ENCODE data around the gene HCN1. TPM values are rescaled to one million over a fixed set of nuclear protein-coding genes. Genes with fewer than 3 reads are reported as not detected.
"Not testable (repeated sequence)": the region's sequence is repeated elsewhere in the genome, so short reads cannot be mapped to it uniquely, and the experiment has no call there.

Gene HCN1
- polyA plus RNA-seq, 3 donors, result not detected

- no peaks in the 10 kb centered on the region for H3K4me1 Mint-ChIP-seq
- no peak overlapping the region for H3K27ac Mint-ChIP-seq
- peaks cover 0 to 8% (median 5%) of the 10 kb centered on the region in 7 donors for H3K9me3 Mint-ChIP-seq
- no peaks in the 10 kb centered on the region for H3K27me3 Mint-ChIP-seq (ENCODE audit: low read depth in 3 of 3)
- TF ChIP-seq CTCF (IDR thresholded peaks at IDR 0.05), result no peak
- Histone ChIP-seq H4K20me1 (ENCODE audit: insufficient read depth, low read length) (no peaks in the 10 kb centered on the region), H3K4me2 (replicated peaks; ENCODE audit: extremely low read depth, low read length, poor library complexity, severe bottlenecking) (no peak overlapping the region), H2AFZ (ENCODE audit: insufficient read depth, low read depth, low read length, poor library complexity, severe bottlenecking) (no peak overlapping the region), H3K79me2 (ENCODE audit: insufficient read depth, low read length) (no peaks in the 10 kb centered on the region), H3K9me3 (replicated peaks in 1 of 2; ENCODE audit: control insufficient read depth in 1 of 2, insufficient read depth in 1 of 2, low read length in 2 of 2) (peaks cover 0 to 3% of the 10 kb centered on the region in 2 donors), H3K4me3 (replicated peaks in 1 of 3; ENCODE audit: low read depth in 2 of 3, low read length in 3 of 3) (no peak overlapping the region), H3K4me1 (ENCODE audit: control insufficient read depth in 1 of 2, insufficient read depth in 2 of 2, low read length in 2 of 2) (no peaks in the 10 kb centered on the region), H3K9ac (ENCODE audit: insufficient read depth, low read length, poor library complexity, severe bottlenecking) (no peak overlapping the region), H3K27me3 (ENCODE audit: control insufficient read depth in 2 of 2, insufficient read depth in 2 of 2, low read length in 2 of 2) (no peaks in the 10 kb centered on the region), H3K27ac (ENCODE audit: low read depth in 1 of 2, low read length in 2 of 2) (no peak overlapping the region), H3K36me3 (replicated peaks in 1 of 2; ENCODE audit: control insufficient read depth in 1 of 2, insufficient read depth in 2 of 2, low read length in 2 of 2) (no peaks in the 10 kb centered on the region)
- intact Hi-C loops (cut with micrococcal nuclease), result no loop called here
- H3K4me3 Mint-ChIP-seq, result no peak overlapping the region
- no peaks in the 10 kb centered on the region for H3K36me3 Mint-ChIP-seq
- no peak for DNase-seq
- WGBS (ENCODE audit: insufficient coverage), result no CpG with 5 or more reads among the region's 10 CpGs
Observed at GRCh38 chr5:45372629-45373028, 323.6 kb downstream of the HCN1 start.

- H3K27ac ChIP-seq (ENCODE audit: low read depth in 1 of 2, low read length in 2 of 2); H3K4me3 Mint-ChIP-seq; H3K4me1 Mint-ChIP-seq; H3K36me3 Mint-ChIP-seq; H3K4me1 ChIP-seq (ENCODE audit: control insufficient read depth in 1 of 2, insufficient read depth in 2 of 2, low read length in 2 of 2); H3K27me3 ChIP-seq (ENCODE audit: control insufficient read depth in 2 of 2, insufficient read depth in 2 of 2, low read length in 2 of 2); DNase-seq; H3K9me3 Mint-ChIP-seq; H3K4me2 ChIP-seq (replicated peaks; ENCODE audit: extremely low read depth, low read length, poor library complexity, severe bottlenecking); H3K27ac Mint-ChIP-seq; H3K9me3 ChIP-seq (replicated peaks in 1 of 2; ENCODE audit: control insufficient read depth in 1 of 2, insufficient read depth in 1 of 2, low read length in 2 of 2); H4K20me1 ChIP-seq (ENCODE audit: insufficient read depth, low read length); intact Hi-C loops (cut with micrococcal nuclease); H3K9ac ChIP-seq (ENCODE audit: insufficient read depth, low read length, poor library complexity, severe bottlenecking); H3K27me3 Mint-ChIP-seq (ENCODE audit: low read depth in 3 of 3); H3K4me3 ChIP-seq (replicated peaks in 1 of 3; ENCODE audit: low read depth in 2 of 3, low read length in 3 of 3); H3K36me3 ChIP-seq (replicated peaks in 1 of 2; ENCODE audit: control insufficient read depth in 1 of 2, insufficient read depth in 2 of 2, low read length in 2 of 2); H3K79me2 ChIP-seq (ENCODE audit: insufficient read depth, low read length); H2AFZ ChIP-seq (ENCODE audit: insufficient read depth, low read depth, low read length, poor library complexity, severe bottlenecking): not testable (repeated sequence)
- 100% methylated on average over 1 of the region's 8 CpGs for WGBS (ENCODE audit: insufficient coverage)
Observed at GRCh38 chr5:45371423-45371822, 324.8 kb downstream of the HCN1 start.
